KOPT-K1 (cell line): ENCODE results near the gene AREG.

Experiments used
- H3K27ac ChIP-seq: fragments of 200-600 bp; sonication (generic); 2 replicates; pipeline ENCODE4 v1.5.1; 2016; ENCODE audit warnings: antibody characterized with exemption, mild to moderate bottlenecking, low read depth, low read length; ENCODE audit not compliant: poor library complexity, severe bottlenecking
- H3K36me3 ChIP-seq: fragments of 200-600 bp; sonication (generic); 2 replicates; pipeline ENCODE4 v1.5.1; 2017; ENCODE audit warnings: antibody characterized with exemption, mild to moderate bottlenecking, low read length, moderate library complexity; ENCODE audit not compliant: insufficient read depth
- H3K9me3 ChIP-seq: fragments of 200-600 bp; sonication (generic); 2 replicates; pipeline ENCODE4 v1.5.1; 2017; ENCODE audit warnings: antibody characterized with exemption, low read length, mild to moderate bottlenecking; ENCODE audit not compliant: insufficient read depth, poor library complexity, severe bottlenecking

The AREG gene

DNA sequence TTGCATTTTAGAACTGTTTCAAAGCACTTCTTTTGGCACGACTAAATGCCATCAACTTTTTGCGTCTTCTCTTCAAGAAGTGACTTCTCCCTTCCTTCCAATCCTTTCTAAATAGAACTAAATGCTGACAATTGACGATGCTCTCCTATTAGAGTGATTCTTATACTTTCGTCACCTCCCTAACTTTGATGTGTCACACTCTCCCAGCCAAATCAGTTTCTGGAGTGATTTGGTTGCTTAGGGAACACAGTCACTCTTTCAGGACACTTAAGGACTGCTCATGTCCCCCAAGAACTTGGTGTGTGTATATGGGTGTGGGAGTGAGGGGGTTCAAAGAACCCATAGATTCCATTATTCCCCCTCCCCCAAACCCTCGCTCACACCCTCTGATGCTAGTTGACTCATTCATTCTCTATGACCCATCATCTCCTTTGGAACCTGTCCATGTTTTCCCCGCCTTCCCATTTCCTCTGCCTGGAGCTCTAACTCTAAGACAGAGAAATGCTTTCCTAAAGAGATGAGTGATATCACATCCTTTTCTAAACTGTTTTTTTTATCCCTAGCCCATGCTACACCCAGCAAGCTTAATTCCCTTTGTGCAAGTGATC is 26.8 kb upstream of the AREG start:
- H3K9me3 ChIP-seq: no peaks in the 10 kb centered on the region
- no peak overlapping the region for H3K27ac ChIP-seq
- H3K36me3 ChIP-seq: no peaks in the 10 kb centered on the region

- no peak overlapping the region for H3K27ac ChIP-seq
- H3K9me3 ChIP-seq: no peaks in the 10 kb centered on the region
- H3K36me3 ChIP-seq: no peaks in the 10 kb centered on the region
Measured at GRCh38 chr4:74420863-74421262, 24.1 kb upstream of the AREG start.

- Histone ChIP-seq H3K36me3 (no peaks in the 10 kb centered on the region), H3K27ac (no peak overlapping the region), H3K9me3 (no peaks in the 10 kb centered on the region)
Measured at GRCh38 chr4:74423104-74423503, 21.8 kb upstream of the AREG start.

- no peaks in the 10 kb centered on the region for H3K36me3 ChIP-seq
- no peak overlapping the region for H3K27ac ChIP-seq
- H3K9me3 ChIP-seq: no peaks in the 10 kb centered on the region
Measured at GRCh38 chr4:74424111-74424510, 20.8 kb upstream of the AREG start.

DNA sequence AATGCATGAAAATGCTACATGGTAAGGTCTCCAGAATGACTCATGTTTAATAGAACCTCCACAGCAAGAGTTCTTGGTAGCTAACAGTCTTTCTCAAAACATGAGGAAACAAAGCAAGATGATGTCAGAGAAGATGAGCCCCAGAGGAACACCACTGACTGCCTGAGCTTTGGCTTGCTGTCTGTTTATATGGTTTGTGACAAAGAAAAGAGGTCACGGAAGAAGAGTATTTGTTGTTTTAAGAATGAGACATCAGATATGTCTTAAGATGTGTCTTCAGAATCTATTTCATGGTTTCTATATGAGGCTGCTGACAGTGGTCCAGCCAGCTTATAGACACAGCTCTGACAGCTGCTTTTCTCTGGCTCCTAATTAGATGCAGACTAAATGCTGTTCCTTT is 18.8 kb upstream of the AREG start:
- H3K27ac ChIP-seq: no peak overlapping the region
- no peaks in the 10 kb centered on the region for H3K9me3 ChIP-seq
- no peaks in the 10 kb centered on the region for H3K36me3 ChIP-seq

DNA sequence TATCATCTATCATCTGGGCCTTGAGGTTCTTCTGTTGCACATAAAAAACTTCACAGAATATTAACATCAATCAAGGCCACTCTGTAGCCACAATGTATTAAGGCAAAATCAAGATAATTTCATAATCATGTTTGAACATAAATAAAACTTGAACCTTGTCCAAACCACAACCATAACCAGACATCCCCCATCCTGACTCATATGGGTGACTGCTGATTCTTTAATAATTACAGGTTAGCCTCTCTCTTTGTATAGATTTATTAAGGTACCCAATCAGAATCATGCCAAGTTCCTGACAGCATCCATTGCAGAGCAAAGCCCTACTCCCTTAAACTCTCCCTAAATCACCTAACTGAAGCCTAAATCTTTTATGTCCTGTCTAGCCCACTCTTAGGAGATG is 16.7 kb upstream of the AREG start:
- no peak overlapping the region for H3K27ac ChIP-seq
- H3K9me3 ChIP-seq: no peaks in the 10 kb centered on the region
- H3K36me3 ChIP-seq: no peaks in the 10 kb centered on the region

GRCh38 chr4:74431113-74431826 is 13.7 kb upstream of the AREG start:
- Histone ChIP-seq H3K9me3 (no peaks in the 10 kb centered on the region), H3K36me3 (no peaks in the 10 kb centered on the region), H3K27ac (no peak overlapping the region)

GRCh38 chr4:74433043-74433442 is 11.9 kb upstream of the AREG start:
- Histone ChIP-seq H3K27ac (no peak overlapping the region), H3K36me3 (no peaks in the 10 kb centered on the region), H3K9me3 (no peaks in the 10 kb centered on the region)

GRCh38 chr4:74433541-74434172 is 11.3 kb upstream of the AREG start:
- Histone ChIP-seq H3K9me3 (no peaks in the 10 kb centered on the region), H3K36me3 (no peaks in the 10 kb centered on the region), H3K27ac (no peak overlapping the region)

DNA sequence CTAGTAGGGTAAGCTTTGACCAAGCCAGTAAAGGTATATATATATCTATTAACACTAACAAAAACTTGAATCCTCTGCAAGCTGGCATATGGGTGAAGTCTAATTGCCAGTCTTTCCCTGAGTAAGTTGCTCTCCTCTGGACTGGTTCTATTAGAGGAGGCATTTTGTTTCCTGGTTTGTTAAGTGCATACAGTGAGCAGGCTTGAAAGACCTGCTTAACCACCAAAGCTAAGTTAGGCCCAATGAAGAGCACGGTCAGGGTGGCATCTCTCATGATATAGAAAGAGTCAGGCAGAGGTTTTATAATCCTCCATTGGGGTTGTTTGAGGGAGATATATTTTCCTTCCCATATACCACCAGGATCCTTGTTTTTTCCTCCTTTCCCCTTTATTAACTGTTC is 9.6 kb upstream of the AREG start:
- Histone ChIP-seq H3K9me3 (no peaks in the 10 kb centered on the region), H3K36me3 (no peaks in the 10 kb centered on the region), H3K27ac (no peak overlapping the region)

- Histone ChIP-seq H3K27ac (no peak overlapping the region), H3K36me3 (no peaks in the 10 kb centered on the region), H3K9me3 (no peaks in the 10 kb centered on the region)
Measured at GRCh38 chr4:74437866-74438265, 7.1 kb upstream of the AREG start.

DNA sequence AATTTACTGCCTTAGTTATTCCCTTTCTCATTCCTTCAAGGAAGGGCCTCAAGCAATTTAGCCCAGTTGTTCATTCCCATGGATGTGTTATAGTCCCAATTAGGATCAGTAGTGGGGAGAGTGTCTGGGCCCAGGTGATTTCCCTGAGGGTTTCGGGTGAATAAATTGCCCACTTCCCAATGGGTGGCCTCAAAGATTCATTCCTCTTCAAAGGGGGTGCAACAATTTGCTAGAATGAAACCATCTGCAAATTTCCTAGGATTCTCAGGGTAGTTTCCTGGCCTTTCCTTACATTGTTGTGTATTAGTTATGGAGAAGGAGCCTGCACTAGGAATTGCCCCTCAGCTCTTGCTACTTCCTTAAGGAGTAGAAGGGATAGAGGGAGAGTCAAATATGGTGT is 6.3 kb upstream of the AREG start:
- no peaks in the 10 kb centered on the region for H3K9me3 ChIP-seq
- no peaks in the 10 kb centered on the region for H3K36me3 ChIP-seq
- no peak overlapping the region for H3K27ac ChIP-seq

GRCh38 chr4:74439952-74440351 is 5.0 kb upstream of the AREG start:
- Histone ChIP-seq H3K9me3 (peaks cover under 1% of the 10 kb centered on the region), H3K36me3 (no peaks in the 10 kb centered on the region), H3K27ac (no peak overlapping the region)

- H3K9me3 ChIP-seq: peaks cover 4% of the 10 kb centered on the region
- no peak overlapping the region for H3K27ac ChIP-seq
- no peaks in the 10 kb centered on the region for H3K36me3 ChIP-seq
Measured at GRCh38 chr4:74440356-74440755, 4.6 kb upstream of the AREG start.

DNA sequence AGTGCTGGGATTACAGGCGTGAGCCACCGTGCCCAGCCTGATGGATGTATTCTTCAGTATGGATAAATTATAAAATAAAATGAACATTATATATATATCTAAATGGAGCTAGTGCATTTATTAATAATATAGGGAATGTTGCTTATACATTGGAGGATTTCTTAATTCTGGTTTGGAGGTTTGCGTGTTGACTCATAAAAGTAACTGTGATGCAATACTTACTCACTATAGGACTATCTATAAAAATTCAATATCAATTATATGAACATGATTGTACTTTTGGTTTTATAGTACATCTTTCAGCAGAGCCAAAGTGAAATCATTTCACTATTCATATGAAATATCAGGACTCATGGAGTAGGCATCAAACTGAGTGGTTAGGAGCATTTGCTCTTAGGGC is 3.2 kb upstream of the AREG start:
- Histone ChIP-seq H3K27ac (no peak overlapping the region), H3K9me3 (peaks cover 6% of the 10 kb centered on the region), H3K36me3 (no peaks in the 10 kb centered on the region)
